ENCODE measurements around the gene BMP4.

Gene BMP4

DNA sequence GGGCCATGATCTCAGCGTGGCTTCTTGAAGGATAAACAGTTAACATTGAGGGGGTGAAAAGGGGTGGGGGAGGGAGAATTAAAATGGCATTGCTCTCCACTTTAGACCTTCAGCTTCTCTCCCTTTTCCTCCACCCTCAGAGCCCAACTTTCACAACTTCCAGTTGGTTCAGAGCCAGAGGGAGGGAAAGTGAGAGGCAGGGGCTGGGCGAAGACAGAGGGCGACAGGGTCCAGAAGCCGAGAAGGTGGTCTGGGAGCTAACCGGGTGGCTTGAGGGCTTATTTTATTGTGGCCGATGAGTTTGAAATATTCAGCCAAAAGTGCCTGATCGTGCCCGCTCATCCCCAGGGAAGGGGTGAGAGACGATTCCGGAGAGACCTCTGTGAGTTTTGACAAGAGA lies 4.1 kb downstream of the BMP4 start:
- H3K9me3 ChIP-seq (ENCODE audit: insufficient read depth, low read depth, low read length) = no peaks in the 10 kb centered on the region
- H3K4me3 ChIP-seq (ENCODE audit: low read length) = peak overlapping the region; percentile 90
- peak overlapping the region; percentile 59; the same call in 1 of the 2 replicates for H3K27ac ChIP-seq (ENCODE audit: low read depth, low read length)
- peaks cover 36% of the 10 kb centered on the region for H3K4me1 ChIP-seq (ENCODE audit: insufficient read depth, low read length)
- H3K36me3 ChIP-seq (ENCODE audit: insufficient read depth, low read length) = peaks cover 26% of the 10 kb centered on the region; the same call in 1 of the 2 replicates
- peaks cover 88% of the 10 kb centered on the region for H3K27me3 ChIP-seq (ENCODE audit: insufficient read depth, low read length)
- WGBS = 11% methylated on average over 10 of the region's 10 CpGs
- H3K9ac ChIP-seq (ENCODE audit: low read depth, low read length) = 0 out of 2 replicates have a peak overlapping the region, but pooled peaks have one; percentile 9

DNA sequence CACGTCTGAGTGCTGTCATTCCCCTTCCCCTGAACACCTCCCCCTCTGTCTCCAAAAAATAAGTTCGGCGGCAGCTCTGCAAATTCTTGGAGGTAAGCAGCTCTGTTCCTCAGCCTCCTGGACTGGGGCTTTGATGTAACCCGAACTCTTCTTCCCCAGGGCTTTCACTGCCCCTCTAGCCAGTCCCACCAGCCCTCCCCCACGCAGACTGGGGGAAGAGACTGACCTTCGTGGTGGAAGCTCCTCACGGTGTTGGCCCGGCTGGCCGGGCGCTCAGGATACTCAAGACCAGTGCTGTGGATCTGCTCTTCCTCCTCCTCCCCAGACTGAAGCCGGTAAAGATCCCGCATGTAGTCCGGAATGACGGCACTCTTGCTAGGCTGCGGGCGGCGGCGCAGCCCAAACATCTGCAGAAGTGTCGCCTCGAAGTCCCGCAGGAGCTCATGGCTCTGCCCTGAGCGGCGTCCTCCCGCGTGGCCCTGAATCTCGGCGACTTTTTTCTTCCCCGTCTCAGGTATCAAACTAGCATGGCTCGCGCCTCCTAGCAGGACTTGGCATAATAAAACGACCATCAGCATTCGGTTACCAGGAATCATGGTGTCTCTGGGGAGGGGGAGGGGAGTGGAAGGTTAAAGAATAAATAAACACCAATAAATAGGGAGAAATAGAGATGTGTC lies 4.9 kb downstream of the BMP4 start:
- Histone ChIP-seq H3K9ac (ENCODE audit: low read depth, low read length) (no peak overlapping the region), H3K9me3 (ENCODE audit: insufficient read depth, low read depth, low read length) (no peaks in the 10 kb centered on the region), H3K27ac (ENCODE audit: low read depth, low read length) (no peak overlapping the region; the same call in 1 of the 2 replicates), H3K4me3 (ENCODE audit: low read length) (peak overlapping the region; percentile 90), H3K4me1 (ENCODE audit: insufficient read depth, low read length) (peaks cover 35% of the 10 kb centered on the region), H3K27me3 (ENCODE audit: insufficient read depth, low read length) (peaks cover 90% of the 10 kb centered on the region), H3K36me3 (ENCODE audit: insufficient read depth, low read length) (peaks cover 26% of the 10 kb centered on the region; the same call in 1 of the 2 replicates)
- 11% methylated on average over 32 of the region's 32 CpGs for WGBS

DNA sequence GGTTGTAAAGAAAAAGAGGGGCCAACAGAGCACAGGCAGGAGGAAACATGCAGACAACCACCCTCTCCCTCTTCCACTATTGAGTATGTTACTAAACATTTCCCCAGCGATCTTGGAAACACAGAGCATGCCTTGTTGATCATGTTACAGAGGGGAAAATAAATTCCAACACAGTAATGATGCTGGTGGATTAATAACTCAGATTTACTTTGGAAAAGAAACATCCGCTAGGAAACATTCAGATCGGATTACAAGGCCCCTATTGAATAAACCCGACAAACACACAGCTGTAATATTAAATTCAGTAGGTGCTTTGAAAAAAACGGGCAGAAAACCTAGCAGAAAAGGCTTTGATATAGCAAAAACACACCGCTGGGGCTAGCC lies 5.4 kb downstream of the BMP4 start:
- Histone ChIP-seq H3K9me3 (ENCODE audit: insufficient read depth, low read depth, low read length) (no peaks in the 10 kb centered on the region), H3K27me3 (ENCODE audit: insufficient read depth, low read length) (peaks cover 90% of the 10 kb centered on the region), H3K4me1 (ENCODE audit: insufficient read depth, low read length) (peaks cover 36% of the 10 kb centered on the region), H3K4me3 (ENCODE audit: low read length) (peak overlapping the region; percentile 90), H3K36me3 (ENCODE audit: insufficient read depth, low read length) (peaks cover 26% of the 10 kb centered on the region; the same call in 1 of the 2 replicates), H3K9ac (ENCODE audit: low read depth, low read length) (no peak overlapping the region), H3K27ac (ENCODE audit: low read depth, low read length) (no peak overlapping the region)
- WGBS = 49% methylated on average over 5 of the region's 6 CpGs

DNA sequence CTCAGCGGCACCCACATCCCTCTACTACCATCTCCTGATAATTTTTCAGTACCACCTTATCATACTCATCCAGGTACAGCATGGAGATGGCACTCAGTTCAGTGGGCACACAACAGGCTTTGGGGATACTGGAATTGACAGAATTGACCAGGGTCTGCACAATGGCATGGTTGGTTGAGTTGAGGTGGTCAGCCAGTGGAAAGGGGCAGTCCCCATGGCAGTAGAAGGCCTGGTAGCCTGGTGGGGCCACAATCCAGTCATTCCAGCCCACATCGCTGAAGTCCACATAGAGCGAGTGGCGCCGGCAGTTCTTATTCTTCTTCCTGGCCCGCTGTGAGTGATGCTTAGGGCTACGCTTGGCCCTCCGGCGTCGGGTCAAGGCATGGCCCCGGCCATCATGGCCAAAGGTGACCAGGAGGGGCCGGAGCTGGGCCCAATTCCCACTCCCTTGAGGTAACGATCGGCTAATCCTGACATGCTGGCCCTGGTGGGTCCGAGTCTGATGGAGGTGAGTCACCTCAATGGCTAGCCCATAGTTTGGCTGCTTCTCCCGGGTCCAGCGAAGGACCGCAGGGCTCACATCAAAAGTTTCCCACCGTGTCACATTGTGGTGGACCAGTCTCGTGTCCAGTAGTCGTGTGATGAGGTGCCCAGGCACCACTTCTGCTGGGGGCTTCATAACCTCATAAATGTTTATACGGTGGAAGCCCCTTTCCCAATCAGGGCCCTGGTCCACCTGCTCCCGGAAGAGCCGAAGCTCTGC lies 6.4 kb downstream of the BMP4 start:
- no peak overlapping the region for H3K27ac ChIP-seq (ENCODE audit: low read depth, low read length)
- H3K36me3 ChIP-seq (ENCODE audit: insufficient read depth, low read length) = peaks cover 26% of the 10 kb centered on the region; the same call in 1 of the 2 replicates
- H3K9ac ChIP-seq (ENCODE audit: low read depth, low read length) = no peak overlapping the region
- 95% methylated on average over 24 of the region's 24 CpGs for WGBS
- no peaks in the 10 kb centered on the region for H3K9me3 ChIP-seq (ENCODE audit: insufficient read depth, low read depth, low read length)
- H3K4me3 ChIP-seq (ENCODE audit: low read length) = no peak overlapping the region
- peaks cover 46% of the 10 kb centered on the region for H3K4me1 ChIP-seq (ENCODE audit: insufficient read depth, low read length)
- peaks cover 90% of the 10 kb centered on the region for H3K27me3 ChIP-seq (ENCODE audit: insufficient read depth, low read length)

DNA sequence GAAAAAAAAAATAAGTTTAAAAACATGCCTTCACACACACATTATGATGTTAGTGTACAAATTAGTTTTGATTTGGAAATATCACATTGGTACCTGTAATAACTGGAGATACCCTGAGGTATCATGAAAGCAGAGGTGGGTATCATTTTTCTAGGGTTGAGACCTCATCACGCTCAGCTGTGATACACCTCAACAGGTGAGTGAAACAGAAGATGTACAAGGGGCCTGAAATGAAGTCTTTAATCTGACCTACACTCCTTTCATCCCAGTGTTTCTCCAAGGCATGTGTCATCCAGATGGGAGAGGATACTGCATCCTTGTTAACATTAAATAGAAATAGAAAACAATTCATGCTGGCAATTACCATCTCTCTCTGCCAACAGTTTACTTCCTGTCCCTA lies 7.4 kb downstream of the BMP4 start:
- H3K4me1 ChIP-seq (ENCODE audit: insufficient read depth, low read length) = peaks cover 56% of the 10 kb centered on the region
- peaks cover 26% of the 10 kb centered on the region; the same call in 1 of the 2 replicates for H3K36me3 ChIP-seq (ENCODE audit: insufficient read depth, low read length)
- H3K4me3 ChIP-seq (ENCODE audit: low read length) = no peak overlapping the region
- H3K9me3 ChIP-seq (ENCODE audit: insufficient read depth, low read depth, low read length) = no peaks in the 10 kb centered on the region
- H3K27ac ChIP-seq (ENCODE audit: low read depth, low read length) = no peak overlapping the region
- no peak overlapping the region for H3K9ac ChIP-seq (ENCODE audit: low read depth, low read length)
- WGBS = 95% methylated on average over 1 of the region's 1 CpG
- H3K27me3 ChIP-seq (ENCODE audit: insufficient read depth, low read length) = peaks cover 90% of the 10 kb centered on the region

DNA sequence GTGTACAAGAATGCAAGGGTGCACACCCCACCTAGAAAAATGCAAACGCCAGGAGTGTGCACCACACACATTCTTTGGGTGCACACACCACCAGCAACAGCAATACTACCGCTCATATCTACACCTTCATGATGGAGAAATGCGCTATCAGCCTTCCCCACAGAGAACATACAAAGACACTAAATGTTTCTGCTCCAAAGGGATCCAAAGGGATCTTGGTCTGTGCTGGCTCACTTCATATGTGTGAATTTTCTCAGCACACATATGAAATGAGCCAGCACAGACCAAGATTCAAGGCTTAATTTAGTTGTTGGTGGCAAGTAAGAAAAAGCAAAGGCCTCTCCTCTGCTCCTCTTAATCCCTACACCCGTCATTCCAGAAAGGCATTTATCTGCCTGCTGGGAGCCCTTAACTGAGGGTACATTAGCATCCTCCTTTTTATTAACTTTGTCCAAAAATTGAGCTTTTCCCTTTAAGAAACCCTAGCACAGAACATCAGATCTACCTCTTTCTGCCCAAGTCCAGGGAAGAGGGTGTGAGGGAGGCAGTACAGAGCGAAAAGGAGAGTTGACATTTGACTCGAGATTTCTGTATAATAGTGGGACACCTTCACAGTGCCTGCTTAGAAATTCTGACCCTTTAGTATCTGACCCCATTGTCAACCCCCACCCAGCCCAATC lies 8.3 kb downstream of the BMP4 start:
- H3K27ac ChIP-seq (ENCODE audit: low read depth, low read length) = no peak overlapping the region
- peaks cover 85% of the 10 kb centered on the region for H3K27me3 ChIP-seq (ENCODE audit: insufficient read depth, low read length)
- peaks cover 65% of the 10 kb centered on the region for H3K4me1 ChIP-seq (ENCODE audit: insufficient read depth, low read length)
- H3K4me3 ChIP-seq (ENCODE audit: low read length) = no peak overlapping the region
- no peak overlapping the region for H3K9ac ChIP-seq (ENCODE audit: low read depth, low read length)
- H3K9me3 ChIP-seq (ENCODE audit: insufficient read depth, low read depth, low read length) = no peaks in the 10 kb centered on the region
- H3K36me3 ChIP-seq (ENCODE audit: insufficient read depth, low read length) = peaks cover 26% of the 10 kb centered on the region; the same call in 1 of the 2 replicates
- 66% methylated on average over 4 of the region's 6 CpGs for WGBS

DNA sequence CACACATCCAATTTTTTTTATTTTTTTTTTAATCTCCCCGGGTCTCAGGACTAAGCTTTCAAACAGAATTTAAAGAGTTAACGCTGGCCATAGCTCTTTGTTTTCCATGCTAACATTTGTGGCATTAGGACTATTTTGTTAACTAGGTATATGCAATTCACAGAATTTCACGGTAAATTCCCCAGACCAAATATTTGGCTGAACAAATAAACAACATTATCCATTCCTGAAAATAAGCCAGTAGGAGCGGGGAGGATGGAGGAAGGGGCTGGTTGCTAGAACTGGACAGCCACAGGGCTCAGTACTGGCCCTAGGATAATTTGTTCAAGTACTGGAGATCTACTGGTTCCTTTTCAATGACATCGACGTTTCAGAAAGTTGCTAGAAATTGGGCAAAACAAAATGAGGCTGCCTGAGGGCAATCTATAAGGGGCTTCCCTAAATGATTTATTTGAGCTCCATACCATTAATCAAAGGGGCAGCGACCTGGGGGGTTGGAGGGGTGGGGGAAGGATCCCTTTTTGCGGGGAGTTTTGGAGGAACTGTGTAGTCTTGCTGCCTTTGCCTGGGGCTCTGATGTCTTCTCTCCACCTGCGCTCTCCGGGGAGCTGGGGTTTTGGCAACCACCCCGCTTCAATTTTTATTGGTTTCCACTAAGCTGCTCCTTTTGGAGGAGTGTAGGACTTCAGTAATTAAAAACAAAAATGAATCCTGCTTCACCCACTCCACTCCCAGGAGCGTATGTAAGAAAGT lies 9.0 kb downstream of the BMP4 start:
- H3K27me3 ChIP-seq (ENCODE audit: insufficient read depth, low read length) = peaks cover 83% of the 10 kb centered on the region
- no peak overlapping the region for H3K9ac ChIP-seq (ENCODE audit: low read depth, low read length)
- H3K36me3 ChIP-seq (ENCODE audit: insufficient read depth, low read length) = peaks cover 26% of the 10 kb centered on the region; the same call in 1 of the 2 replicates
- peak overlapping the region; percentile 58 for H3K4me3 ChIP-seq (ENCODE audit: low read length)
- WGBS = 51% methylated on average over 11 of the region's 12 CpGs
- H3K9me3 ChIP-seq (ENCODE audit: insufficient read depth, low read depth, low read length) = no peaks in the 10 kb centered on the region
- H3K27ac ChIP-seq (ENCODE audit: low read depth, low read length) = no peak overlapping the region
- H3K4me1 ChIP-seq (ENCODE audit: insufficient read depth, low read length) = peaks cover 72% of the 10 kb centered on the region

DNA sequence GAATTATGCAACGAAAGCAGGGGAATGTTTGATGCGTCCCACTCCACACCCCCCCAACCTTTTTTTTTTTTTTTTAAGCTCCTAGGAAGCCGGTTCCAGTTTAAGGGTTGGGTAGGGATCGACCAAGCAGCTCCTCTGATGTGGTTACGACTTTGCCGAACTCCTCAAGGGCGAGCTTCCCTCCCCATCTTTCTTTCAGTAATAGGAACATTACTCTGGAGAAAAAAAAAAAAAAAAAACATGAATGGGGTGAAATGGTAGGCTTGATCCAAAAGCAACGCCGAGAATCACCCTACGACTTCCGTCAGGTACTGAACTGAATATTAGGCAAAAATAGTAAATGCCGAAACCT lies 9.6 kb downstream of the BMP4 start:
- Histone ChIP-seq H3K9ac (ENCODE audit: low read depth, low read length) (no peak overlapping the region), H3K27me3 (ENCODE audit: insufficient read depth, low read length) (peaks cover 78% of the 10 kb centered on the region), H3K27ac (ENCODE audit: low read depth, low read length) (no peak overlapping the region), H3K36me3 (ENCODE audit: insufficient read depth, low read length) (peaks cover 26% of the 10 kb centered on the region; the same call in 1 of the 2 replicates), H3K9me3 (ENCODE audit: insufficient read depth, low read depth, low read length) (no peaks in the 10 kb centered on the region), H3K4me1 (ENCODE audit: insufficient read depth, low read length) (peaks cover 72% of the 10 kb centered on the region), H3K4me3 (ENCODE audit: low read length) (peak overlapping the region; percentile 58)
- WGBS = 21% methylated on average over 11 of the region's 12 CpGs

DNA sequence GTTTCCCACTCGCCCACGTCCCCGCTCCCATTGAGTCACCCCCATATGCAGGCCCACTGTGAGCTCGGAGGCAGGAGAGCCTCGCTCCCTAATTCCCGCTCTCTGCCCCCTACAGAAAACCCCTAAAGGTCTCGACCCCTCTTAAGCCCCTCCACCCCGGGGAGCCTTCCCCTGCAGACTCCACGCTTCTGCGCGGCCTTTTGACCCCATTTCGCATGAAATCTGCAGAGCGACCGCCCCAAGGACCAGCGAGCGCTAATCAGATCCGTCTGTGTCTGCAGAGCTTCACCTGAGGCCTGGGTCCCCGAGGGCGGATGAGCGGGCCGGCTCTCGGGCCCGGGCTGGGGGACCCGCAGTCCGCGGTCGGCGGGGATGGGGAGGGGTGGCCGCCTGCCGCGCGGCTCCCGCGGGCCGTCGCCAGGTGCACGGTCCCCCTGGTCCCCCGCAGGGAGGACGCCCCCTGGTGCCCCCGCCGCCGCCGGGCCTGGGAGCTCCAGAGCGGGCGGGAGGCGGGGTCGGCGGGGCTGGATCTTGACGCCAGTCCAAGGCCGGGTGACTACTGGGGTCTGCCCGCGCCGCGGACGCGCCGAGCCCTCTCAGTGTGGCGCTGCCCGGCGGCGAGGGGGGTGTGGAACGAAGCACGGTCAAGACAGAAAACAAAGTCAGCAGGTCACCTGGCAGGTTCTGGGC lies 10.1 kb downstream of the BMP4 start:
- H3K9ac ChIP-seq (ENCODE audit: low read depth, low read length) = peak overlapping the region; percentile 46; the same call in 1 of the 2 replicates
- H3K9me3 ChIP-seq (ENCODE audit: insufficient read depth, low read depth, low read length) = no peaks in the 10 kb centered on the region
- H3K4me3 ChIP-seq (ENCODE audit: low read length) = peak overlapping the region; percentile 58
- H3K27me3 ChIP-seq (ENCODE audit: insufficient read depth, low read length) = peaks cover 72% of the 10 kb centered on the region
- peaks cover 25% of the 10 kb centered on the region; the same call in 1 of the 2 replicates for H3K36me3 ChIP-seq (ENCODE audit: insufficient read depth, low read length)
- no peak overlapping the region for H3K27ac ChIP-seq (ENCODE audit: low read depth, low read length)
- WGBS = 4% methylated on average over 63 of the region's 63 CpGs
- peaks cover 67% of the 10 kb centered on the region for H3K4me1 ChIP-seq (ENCODE audit: insufficient read depth, low read length)

DNA sequence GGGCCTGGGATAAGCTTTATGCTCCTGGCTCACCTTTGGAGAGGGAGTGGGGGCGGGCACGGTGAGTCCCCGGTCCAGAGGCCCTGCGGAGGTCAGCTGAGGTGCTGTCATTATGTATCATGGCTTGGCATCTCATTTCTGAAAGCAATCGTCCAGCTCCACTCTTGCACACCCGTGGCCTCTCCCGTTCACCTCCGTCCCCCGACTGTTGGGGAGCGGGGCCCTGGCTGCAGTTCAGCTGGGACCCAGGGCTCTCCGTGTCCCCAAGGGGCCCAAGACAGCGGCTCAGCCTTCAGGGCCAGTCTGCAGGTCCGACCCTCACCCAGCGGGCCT lies 10.6 kb downstream of the BMP4 start:
- no peaks in the 10 kb centered on the region for H3K9me3 ChIP-seq (ENCODE audit: insufficient read depth, low read depth, low read length)
- no peak overlapping the region for H3K27ac ChIP-seq (ENCODE audit: low read depth, low read length)
- H3K4me3 ChIP-seq (ENCODE audit: low read length) = peak overlapping the region; percentile 58
- peaks cover 62% of the 10 kb centered on the region for H3K4me1 ChIP-seq (ENCODE audit: insufficient read depth, low read length)
- WGBS = 36% methylated on average over 14 of the region's 14 CpGs
- H3K27me3 ChIP-seq (ENCODE audit: insufficient read depth, low read length) = peaks cover 67% of the 10 kb centered on the region
- peaks cover 19% of the 10 kb centered on the region; the same call in 1 of the 2 replicates for H3K36me3 ChIP-seq (ENCODE audit: insufficient read depth, low read length)
- peak overlapping the region; percentile 46; the same call in 1 of the 2 replicates for H3K9ac ChIP-seq (ENCODE audit: low read depth, low read length)

All from HUES64 (cell line).